ENCODE results near the gene PCDH9.

- TF ChIP-seq CTCF (conservative IDR thresholded peaks at IDR 0.05 in 1 of 2, IDR thresholded peaks at IDR 0.05 in 1 of 2; ENCODE audit: extremely low read depth in 1 of 2, insufficient read depth in 1 of 2, low read depth in 1 of 2, low read length in 2 of 2) = no peak
- TF ChIP-seq EZH2 (IDR thresholded peaks at IDR 0.05; ENCODE audit: borderline replicate concordance, low read length) = no peak
Measured at GRCh38 chr13:66835040-66835628, 395.0 kb downstream of the PCDH9 start.

Data from mammary epithelial cell (primary cell).